Measurements from ENCODE around the gene POLR2A. TPM values are rescaled to one million over a fixed set of nuclear protein-coding genes. Genes with fewer than 3 reads are reported as not detected.

Gene POLR2A
- total and polyA plus RNA-seq, 2 of the 13 experiments (the other 11 are each of a cell fraction or from before 2014, with no cell fraction given): 17.8 to 18.3 TPM

DNA sequence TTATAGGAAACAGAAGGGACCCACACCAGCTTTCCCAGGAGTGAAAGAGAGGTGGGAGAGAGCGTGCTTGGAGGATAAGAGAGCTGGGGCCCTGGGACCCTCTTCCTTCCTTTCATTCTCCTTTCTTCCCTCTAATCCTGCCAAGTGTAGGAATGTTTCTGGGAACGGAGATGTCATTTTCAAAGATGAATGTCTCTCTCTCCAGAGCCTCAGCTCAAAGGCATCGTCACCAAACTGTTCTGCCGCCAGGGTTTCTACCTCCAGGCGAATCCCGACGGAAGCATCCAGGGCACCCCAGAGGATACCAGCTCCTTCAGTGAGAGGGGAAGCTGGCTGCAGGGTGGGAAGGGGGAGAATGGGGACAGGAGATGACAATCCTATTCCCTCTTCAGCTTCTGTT, 42.9 kb upstream of the POLR2A start (continued):
- TF ChIP-seq, protein P1, sequence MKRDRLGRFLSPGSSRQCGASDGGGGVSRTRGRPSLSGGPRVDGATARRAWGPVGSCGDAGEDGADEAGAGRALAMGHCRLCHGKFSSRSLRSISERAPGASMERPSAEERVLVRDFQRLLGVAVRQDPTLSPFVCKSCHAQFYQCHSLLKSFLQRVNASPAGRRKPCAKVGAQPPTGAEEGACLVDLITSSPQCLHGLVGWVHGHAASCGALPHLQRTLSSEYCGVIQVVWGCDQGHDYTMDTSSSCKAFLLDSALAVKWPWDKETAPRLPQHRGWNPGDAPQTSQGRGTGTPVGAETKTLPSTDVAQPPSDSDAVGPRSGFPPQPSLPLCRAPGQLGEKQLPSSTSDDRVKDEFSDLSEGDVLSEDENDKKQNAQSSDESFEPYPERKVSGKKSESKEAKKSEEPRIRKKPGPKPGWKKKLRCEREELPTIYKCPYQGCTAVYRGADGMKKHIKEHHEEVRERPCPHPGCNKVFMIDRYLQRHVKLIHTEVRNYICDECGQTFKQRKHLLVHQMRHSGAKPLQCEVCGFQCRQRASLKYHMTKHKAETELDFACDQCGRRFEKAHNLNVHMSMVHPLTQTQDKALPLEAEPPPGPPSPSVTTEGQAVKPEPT (CRISPR knock-in tag; IDR thresholded peaks at IDR 0.05; ENCODE audit: low read depth): no peak
- TF ChIP-seq REXO4 (CRISPR knock-in tag; IDR thresholded peaks at IDR 0.05; ENCODE audit: borderline replicate concordance): no peak
- no peak for TF ChIP-seq TAF1 (CRISPR knock-in tag; IDR thresholded peaks at IDR 0.05)
- TF ChIP-seq ZNF207 (IDR thresholded peaks at IDR 0.05; ENCODE audit: borderline replicate concordance): no peak

DNA sequence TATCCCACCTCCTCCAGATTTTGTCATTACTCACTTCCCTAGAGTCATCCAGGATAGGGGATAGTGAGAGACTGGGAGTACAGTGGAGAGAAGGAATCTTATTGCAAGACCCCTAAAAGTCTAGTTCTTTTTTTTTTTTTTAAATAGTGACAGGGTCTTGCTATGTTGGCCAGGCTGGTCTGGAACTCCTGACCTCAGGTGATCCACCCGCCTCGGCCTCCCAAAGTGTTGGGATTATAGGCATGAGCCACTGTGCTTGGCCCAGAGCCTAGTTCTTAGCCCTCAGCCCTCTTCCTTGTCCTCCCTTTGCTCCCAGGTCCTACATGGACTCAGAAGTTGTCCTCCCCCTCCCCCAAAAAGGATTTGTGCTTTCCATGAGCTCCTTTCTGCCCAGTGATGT, 42.0 kb upstream of the POLR2A start:
- H3K79me2 ChIP-seq (ENCODE audit: insufficient read depth, low read length): no peaks in the 10 kb centered on the region
- H4K20me1 ChIP-seq (ENCODE audit: insufficient read depth, low read length): no peaks in the 10 kb centered on the region
- no peak overlapping the region for H3K9ac ChIP-seq (ENCODE audit: insufficient read depth, low read depth, low read length)
- intact Hi-C loops (cut with micrococcal nuclease; ENCODE audit: unreplicated experiment) (no loop called here), in situ Hi-C loops (cut with HindIII; ENCODE audit: extremely low pct_ligation_motif_present, low pct_unique_long_range_greater_than_20kb) (no loop called here)
- WGBS (ENCODE audit: low lambda C conversion rate): 48% methylated on average over 2 of the region's 2 CpGs
- no peak overlapping the region for H3K27ac ChIP-seq (ENCODE audit: extremely low read length, insufficient read depth, low read length)
- TF ChIP-seq ZNF761 (CRISPR knock-in tag; conservative IDR thresholded peaks at IDR 0.05): no peak
- TF ChIP-seq TBX2 (CRISPR knock-in tag; IDR thresholded peaks at IDR 0.05; ENCODE audit: borderline replicate concordance): no peak
- TF ChIP-seq ZNF546 (CRISPR knock-in tag; conservative IDR thresholded peaks at IDR 0.05): no peak
- no peak for TF ChIP-seq RXRB (CRISPR knock-in tag; IDR thresholded peaks at IDR 0.05; ENCODE audit: borderline replicate concordance)
- no peak for TF ChIP-seq FOXJ3 (CRISPR knock-in tag; IDR thresholded peaks at IDR 0.05; ENCODE audit: borderline replicate concordance)
- no peak for TF ChIP-seq ATF7-NPFF (CRISPR knock-in tag; IDR thresholded peaks at IDR 0.05; ENCODE audit: low read depth)
- TF ChIP-seq TSC22D2 (CRISPR knock-in tag; IDR thresholded peaks at IDR 0.05; ENCODE audit: borderline replicate concordance): no peak
- TF ChIP-seq ZIK1 (CRISPR knock-in tag; IDR thresholded peaks at IDR 0.05; ENCODE audit: borderline replicate concordance, low read depth): no peak
- TF ChIP-seq ERF (CRISPR knock-in tag; IDR thresholded peaks at IDR 0.05): no peak
- peaks cover 57% of the 10 kb centered on the region for H3K4me1 ChIP-seq (ENCODE audit: insufficient read depth, low read length)
- H3K9me3 ChIP-seq (ENCODE audit: low read length): no peaks in the 10 kb centered on the region
- no peaks in the 10 kb centered on the region for H3K36me3 ChIP-seq (replicated peaks in 1 of 2; ENCODE audit: control insufficient read depth in 1 of 2, insufficient read depth in 2 of 2, low read length in 2 of 2)
- ATAC-seq (no peak), FAIRE-seq (no peak), DNase-seq (ENCODE audit: low spot score) (no peak)
- H3K4me2 ChIP-seq (ENCODE audit: low read depth, low read length): no peak overlapping the region
- no TSS peak for BruUV-seq (replicated peaks)
- no peak overlapping the region for H3K4me3 ChIP-seq (replicated peaks in 1 of 3; ENCODE audit: insufficient read depth in 1 of 3, low read depth in 2 of 3, low read length in 3 of 3)
- H3K27me3 ChIP-seq (ENCODE audit: control insufficient read depth in 1 of 2, insufficient read depth in 2 of 2, low read length in 2 of 2): peaks cover 6 to 27% of the 10 kb centered on the region in 2 experiments; a peak in 4 of 5 replicates
- H2AFZ ChIP-seq (ENCODE audit: low read length): no peak overlapping the region
- CTCF ChIA-PET (ENCODE audit: low intra/inter-chr PET ratio, low total read pairs): no interaction called here
- POLR2A ChIA-PET: interaction anchor here (1.3 kb wide), 1 partner anchor 33 kb away, joined by 11 read pairs; no protein-coding TSS in a partner anchor

All from HepG2 (cell line).